ENCODE results near the gene FETUB.
"Not testable (repeated sequence)": the region's sequence is repeated elsewhere in the genome, so short reads cannot be mapped to it uniquely, and the experiment has no call there.

The FETUB gene

GRCh38 chr3:186680869-186681268, 40.7 kb downstream of the FETUB start:
- DNase-seq = no peak

GRCh38 chr3:186682812-186683211, 42.6 kb downstream of the FETUB start:
- DNase-seq = no peak

- DNase-seq = no peak
Measured at GRCh38 chr3:186683979-186684378, 43.8 kb downstream of the FETUB start.

- DNase-seq = not testable (repeated sequence)
Measured at GRCh38 chr3:186686475-186686874, 46.3 kb downstream of the FETUB start.

DNA sequence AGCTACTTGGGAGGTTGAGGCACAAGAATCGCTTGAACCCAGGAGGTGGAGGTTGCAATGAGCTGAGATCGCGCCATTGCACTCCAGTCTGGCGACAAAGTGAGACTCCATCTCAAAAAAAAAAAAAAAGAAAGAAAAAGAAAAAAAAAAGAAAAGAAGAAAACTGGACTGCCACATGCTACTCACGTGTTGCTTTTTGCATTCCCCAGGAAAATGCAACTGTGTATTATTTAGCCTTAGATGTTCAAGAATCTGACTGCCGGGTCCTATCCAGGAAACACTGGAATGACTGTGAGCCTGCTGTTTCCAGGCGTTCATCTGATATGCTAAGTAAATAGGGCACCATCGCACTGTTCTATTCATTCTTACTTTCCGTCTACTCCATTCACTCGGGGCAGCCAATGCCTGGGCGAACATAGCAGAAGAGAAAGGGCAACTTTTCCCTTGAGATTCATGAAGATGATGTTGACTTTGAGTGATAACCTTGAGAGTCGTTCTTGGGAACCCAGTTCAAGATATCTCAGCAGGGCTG, 47.0 kb downstream of the FETUB start:
- no peak for DNase-seq

- DNase-seq = not testable (repeated sequence)
Measured at GRCh38 chr3:186690304-186690703, 50.1 kb downstream of the FETUB start.

DNA sequence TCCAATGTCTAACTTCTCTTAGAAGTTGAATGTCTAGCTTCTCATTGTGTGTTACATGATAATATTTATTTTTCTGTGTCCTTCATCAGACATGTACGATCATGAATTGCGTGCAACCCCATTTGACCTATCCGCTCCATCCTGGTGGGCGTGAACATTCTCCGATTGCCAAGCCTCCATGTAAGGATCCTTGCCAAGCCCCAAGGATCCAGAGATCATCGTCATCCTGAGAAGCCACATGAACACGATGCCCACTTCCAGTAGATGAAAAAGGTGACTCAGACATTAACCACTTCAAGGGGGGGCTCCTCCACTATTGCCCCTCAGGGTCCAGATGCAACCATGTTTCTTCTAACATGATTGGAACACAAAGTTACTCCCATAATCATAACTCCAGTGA, 51.5 kb downstream of the FETUB start:
- no peak for DNase-seq

DNA sequence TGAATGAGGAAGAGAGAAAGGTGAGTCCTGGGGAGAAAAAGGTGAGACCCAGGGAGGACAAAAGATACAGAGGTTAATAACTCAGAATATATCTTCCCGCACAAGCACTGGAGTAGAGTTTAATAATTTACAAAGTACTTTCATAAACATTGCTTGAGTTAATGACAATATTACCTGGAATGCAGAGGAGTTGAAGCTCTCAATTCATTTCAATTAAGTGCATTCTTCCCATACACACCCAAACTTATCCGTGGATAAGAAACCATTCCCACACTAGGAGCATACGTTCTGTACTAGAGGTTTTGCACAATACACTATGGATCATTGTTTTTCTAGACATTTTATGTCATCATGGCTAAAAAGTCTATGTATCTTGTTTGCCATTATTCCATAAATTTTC, 53.6 kb downstream of the FETUB start:
- DNase-seq = no peak

DNA sequence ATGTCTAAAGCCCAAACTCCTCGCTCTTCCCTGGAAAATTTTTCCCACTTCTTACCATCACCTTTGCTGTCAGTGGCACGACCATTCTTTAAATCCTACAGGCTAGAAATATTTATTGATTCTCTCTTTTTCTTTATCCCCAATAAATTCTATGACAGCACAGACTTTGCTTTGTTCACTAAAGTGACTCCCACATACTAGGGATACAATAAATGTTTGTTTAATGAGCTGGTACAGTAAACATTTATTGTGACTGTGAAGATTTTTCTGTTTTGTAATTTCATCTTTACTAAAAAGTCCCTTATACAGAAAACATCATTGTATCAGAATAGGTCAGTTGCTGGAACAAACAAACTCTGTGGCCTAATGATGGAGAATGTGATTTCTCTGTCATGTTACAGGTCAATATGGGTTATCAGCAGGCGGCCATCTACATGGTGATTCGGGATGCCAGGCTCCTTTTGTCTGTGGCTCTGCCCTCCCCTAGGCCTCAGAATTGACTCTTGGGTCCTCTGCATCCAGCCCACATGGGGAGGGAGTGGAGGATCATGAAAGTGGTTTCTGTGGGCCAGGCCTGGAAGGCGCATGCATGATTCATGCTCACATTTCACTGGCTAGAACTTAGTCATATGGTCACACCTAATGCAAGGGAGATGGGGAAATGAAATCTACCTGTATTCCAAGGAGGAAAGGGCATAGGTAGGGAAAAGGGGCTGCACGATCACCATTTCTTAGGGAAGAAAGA, 54.3 kb downstream of the FETUB start:
- DNase-seq = no peak

DNA sequence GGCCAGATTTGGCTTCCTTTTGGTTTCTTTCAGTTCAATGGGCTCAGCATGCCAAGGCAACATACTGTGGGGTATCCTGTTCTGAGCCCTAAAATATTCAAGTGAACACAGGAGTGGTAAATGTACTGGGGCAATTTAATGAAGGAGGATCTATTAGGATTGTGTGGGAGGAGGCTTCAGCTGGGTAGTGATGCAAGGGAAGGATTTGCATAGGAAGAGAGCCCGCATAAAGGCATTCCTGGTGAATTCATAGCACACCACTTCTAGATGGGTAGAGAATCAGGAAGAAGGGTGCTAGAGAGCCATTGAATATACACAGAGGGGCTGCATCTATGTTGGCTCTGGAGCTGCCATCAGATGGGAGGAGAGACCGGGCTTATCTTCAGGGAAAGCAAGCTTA, 56.3 kb downstream of the FETUB start:
- DNase-seq = no peak

DNA sequence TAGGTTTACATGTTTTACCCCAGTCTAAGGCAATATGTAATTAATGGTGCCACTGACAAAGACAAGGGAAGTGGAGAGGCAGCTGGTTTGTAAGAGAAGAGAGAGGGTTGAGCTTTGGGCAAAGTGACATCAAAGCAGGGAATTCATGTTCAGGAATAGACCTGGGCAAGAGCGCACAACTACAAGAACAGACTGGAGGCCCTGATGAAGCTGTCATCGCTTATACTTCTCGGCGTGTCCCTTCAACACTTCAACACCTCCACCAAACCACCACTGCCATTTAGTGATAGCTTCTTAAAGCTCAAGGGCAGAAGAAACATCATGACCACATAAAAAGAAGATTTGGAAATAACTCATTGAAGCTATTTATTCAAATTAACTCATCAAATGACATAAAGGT, 57.3 kb downstream of the FETUB start:
- no peak for DNase-seq

GRCh38 chr3:186700267-186700666, 60.1 kb downstream of the FETUB start:
- no peak for DNase-seq

GRCh38 chr3:186702451-186702850, 62.3 kb downstream of the FETUB start:
- DNase-seq = not testable (repeated sequence)
